SU-DHL-6 (cell line): ENCODE measurements around the gene DPP9.

Source experiments
- H2AFZ ChIP-seq: fragments of 200-600 bp; sonication (generic); 2 replicates; pipeline ENCODE4 v1.6.1; 2014; ENCODE audit warnings: low read depth, mild to moderate bottlenecking, moderate library complexity, mixed read lengths, antibody characterized with exemption, low read length; ENCODE audit not compliant: severe bottlenecking
- H3F3A ChIP-seq: fragments of 200-600 bp; shearing (Covaris generic); 2 replicates; pipeline ENCODE4 v1.6.0; 2016; ENCODE audit warnings: antibody characterized with exemption, mild to moderate bottlenecking; ENCODE audit not compliant: insufficient read depth
- H3K27ac ChIP-seq: fragments of 200-600 bp; sonication (generic); 2 replicates; pipeline ENCODE4 v1.5.1; 2016; ENCODE audit warnings: low read depth, mild to moderate bottlenecking, low read length, moderate library complexity, mixed read lengths
- H3K27me3 ChIP-seq: fragments of 200-600 bp; sonication (generic), shearing (Covaris generic); 2 replicates; pipeline ENCODE4 v1.6.0; 2014; ENCODE audit warnings: mild to moderate bottlenecking, low read length
- H3K36me3 ChIP-seq: fragments of 200-600 bp; sonication (generic); 2 replicates; pipeline ENCODE4 v1.6.1; 2014; ENCODE audit warnings: mild to moderate bottlenecking, low read length, mixed read lengths
- H3K4me2 ChIP-seq: fragments of 300-600, 200-600 bp; shearing (Covaris generic), sonication (generic); 2 replicates; pipeline ENCODE4 v1.6.0; 2014; ENCODE audit warnings: low read length, low read depth, mild to moderate bottlenecking; ENCODE audit not compliant: poor library complexity, severe bottlenecking
- H3K4me3 ChIP-seq: fragments of 200-600 bp; sonication (generic); 2 replicates; pipeline ENCODE4 v1.5.1; 2014; ENCODE audit warnings: antibody characterized with exemption, low read length, mild to moderate bottlenecking, mixed read lengths; ENCODE audit not compliant: insufficient read depth, poor library complexity, severe bottlenecking
- H3K79me2 ChIP-seq: fragments of 200-600 bp; sonication (generic); 2 replicates; pipeline ENCODE4 v1.6.1; 2014; ENCODE audit warnings: mild to moderate bottlenecking, low read length, moderate library complexity; ENCODE audit not compliant: insufficient read depth
- H3K9ac ChIP-seq: fragments of 200-600 bp; sonication (generic); 2 replicates; pipeline ENCODE4 v1.7.0; 2014; ENCODE audit warnings: mild to moderate bottlenecking, low read length
- H3K9me2 ChIP-seq: fragments of 200-600 bp; sonication (generic); replicated peaks from 2 replicates; pipeline ENCODE4 v1.6.1; 2014; ENCODE audit warnings: low read length; ENCODE audit not compliant: insufficient read depth
- H3K9me3 ChIP-seq: fragments of 200-600 bp; sonication (generic); 2 replicates; pipeline ENCODE4 v1.6.1; 2014; ENCODE audit warnings: low read length, mixed read lengths; ENCODE audit not compliant: insufficient read depth
- H4K20me1 ChIP-seq: fragments of 200-600 bp; sonication (generic); 2 replicates; pipeline ENCODE4 v1.6.1; 2014; ENCODE audit warnings: low read depth, mild to moderate bottlenecking, antibody characterized with exemption, low read length, moderate library complexity, mixed read lengths
- CTCF ChIP-seq: fragments of 200-600 bp; sonication (generic); IDR thresholded peaks from one replicate; pipeline ENCODE4 v1.5.1; 2017; ENCODE audit warnings: antibody characterized with exemption, mild to moderate bottlenecking, low read length, moderate library complexity; ENCODE audit not compliant: insufficient read depth, poor library complexity, severe bottlenecking
- EZH2phosphoT487 ChIP-seq: fragments of 200-600 bp; sonication (generic), shearing (Covaris generic); conservative IDR thresholded peaks from 2 replicates; pipeline ENCODE4 v1.6.1; 2018; ENCODE audit warnings: mild to moderate bottlenecking, antibody characterized with exemption, low read length, moderate library complexity, mixed read lengths

DPP9 gene

GRCh38 chr19:4703671-4704316 is 19.8 kb downstream of the DPP9 start:
- H3K9ac ChIP-seq = no peak overlapping the region
- no peaks in the 10 kb centered on the region for H3K9me2 ChIP-seq
- no peak overlapping the region for H2AFZ ChIP-seq
- H3K4me3 ChIP-seq = no peak overlapping the region
- no peaks in the 10 kb centered on the region for H3K36me3 ChIP-seq
- H3F3A ChIP-seq = no peaks in the 10 kb centered on the region
- no peak for TF ChIP-seq EZH2phosphoT487
- TF ChIP-seq CTCF = no peak
- H4K20me1 ChIP-seq = no peaks in the 10 kb centered on the region
- no peaks in the 10 kb centered on the region for H3K27me3 ChIP-seq
- H3K79me2 ChIP-seq = no peaks in the 10 kb centered on the region
- no peak overlapping the region for H3K27ac ChIP-seq
- H3K9me3 ChIP-seq = no peaks in the 10 kb centered on the region
- no peak overlapping the region for H3K4me2 ChIP-seq

GRCh38 chr19:4702764-4703163 is 20.9 kb downstream of the DPP9 start:
- Histone ChIP-seq H3K79me2 (no peaks in the 10 kb centered on the region), H3K9ac (no peak overlapping the region), H3K27me3 (no peaks in the 10 kb centered on the region), H3K4me2 (no peak overlapping the region), H3K27ac (no peak overlapping the region), H2AFZ (no peak overlapping the region), H4K20me1 (no peaks in the 10 kb centered on the region), H3F3A (no peaks in the 10 kb centered on the region), H3K9me3 (no peaks in the 10 kb centered on the region), H3K36me3 (no peaks in the 10 kb centered on the region), H3K4me3 (no peak overlapping the region), H3K9me2 (no peaks in the 10 kb centered on the region)
- TF ChIP-seq EZH2phosphoT487 (no peak), CTCF (no peak)

- no peaks in the 10 kb centered on the region for H3F3A ChIP-seq
- TF ChIP-seq EZH2phosphoT487 (no peak), CTCF (no peak)
- no peak overlapping the region for H3K4me3 ChIP-seq
- no peaks in the 10 kb centered on the region for H3K27me3 ChIP-seq
- no peak overlapping the region for H3K9ac ChIP-seq
- H3K4me2 ChIP-seq = no peak overlapping the region
- no peaks in the 10 kb centered on the region for H3K79me2 ChIP-seq
- no peaks in the 10 kb centered on the region for H4K20me1 ChIP-seq
- H3K9me2 ChIP-seq = no peaks in the 10 kb centered on the region
- H3K9me3 ChIP-seq = no peaks in the 10 kb centered on the region
- no peak overlapping the region for H2AFZ ChIP-seq
- no peaks in the 10 kb centered on the region for H3K36me3 ChIP-seq
- no peak overlapping the region for H3K27ac ChIP-seq
Measured at GRCh38 chr19:4701557-4701956, 22.1 kb downstream of the DPP9 start.
